ENCODE measurements around the gene VWA3A.
A peak's percentile ranks its signal among the peaks of the same experiment; 100 is the strongest.
"Not testable (repeated sequence)": the region's sequence is repeated elsewhere in the genome, so short reads cannot be mapped to it uniquely, and the experiment has no call there.

Gene VWA3A

DNA sequence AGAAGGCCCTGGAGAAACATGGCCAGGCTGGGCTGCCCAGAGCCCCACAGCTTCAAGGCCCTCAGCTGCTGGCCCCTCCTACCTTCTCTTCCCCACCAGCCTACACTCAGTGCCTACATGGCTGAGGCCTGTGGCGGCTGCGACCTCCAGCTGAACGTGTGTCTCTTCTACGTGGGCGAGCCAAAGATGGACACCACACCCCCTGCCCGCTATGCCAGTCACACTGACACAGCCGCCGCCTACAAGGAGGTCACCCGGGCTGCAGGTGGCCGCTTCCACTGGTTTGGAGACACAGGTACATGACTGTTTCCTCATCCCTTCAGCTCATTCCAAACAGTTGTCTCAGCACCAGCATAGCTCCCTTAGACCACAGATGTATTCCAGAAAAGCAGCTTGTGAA, 40.5 kb downstream of the VWA3A start:
- no peak for DNase-seq (ENCODE audit: low spot score)

DNA sequence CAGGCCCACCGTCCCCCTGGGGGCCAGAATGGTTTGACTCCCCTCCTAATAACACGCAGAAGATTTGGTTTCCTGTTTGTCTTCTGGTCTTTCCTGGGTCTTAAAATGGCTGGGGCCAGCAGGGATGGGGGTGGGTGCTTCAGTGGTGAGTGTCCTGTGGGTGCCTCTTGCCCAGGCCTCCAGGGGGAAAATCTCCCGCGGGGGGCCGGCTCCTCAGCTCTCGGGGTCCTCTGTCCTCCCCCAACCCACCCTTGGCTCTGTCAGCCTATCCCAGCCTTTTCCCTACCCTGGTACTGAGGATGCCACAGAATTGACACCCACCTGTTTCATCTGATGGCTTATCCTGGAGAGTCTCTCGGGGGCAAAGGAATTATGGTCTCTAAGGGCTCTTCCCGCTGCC, 46.1 kb downstream of the VWA3A start:
- DNase-seq (ENCODE audit: low spot score): no peak

DNA sequence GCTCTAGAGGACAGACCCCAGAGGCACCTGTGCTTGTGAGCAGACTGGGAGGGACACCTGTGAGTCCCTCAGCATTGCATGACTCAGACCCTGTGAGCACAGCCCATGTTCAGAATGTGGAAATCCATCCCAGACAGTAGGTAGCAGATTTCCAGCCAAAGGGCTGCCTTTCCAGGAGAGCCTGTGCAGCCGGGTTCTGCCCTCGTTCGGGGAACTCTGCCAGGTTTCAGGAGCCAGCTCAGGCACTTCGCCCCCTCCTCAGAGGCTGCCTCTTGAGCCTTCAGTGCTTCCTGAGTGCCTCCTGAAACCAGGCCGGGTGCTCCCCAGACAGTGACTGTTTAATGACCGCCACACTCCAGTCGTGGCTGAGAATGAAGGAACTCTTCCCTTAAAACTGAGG, 46.7 kb downstream of the VWA3A start:
- DNase-seq (ENCODE audit: low spot score): no peak

DNA sequence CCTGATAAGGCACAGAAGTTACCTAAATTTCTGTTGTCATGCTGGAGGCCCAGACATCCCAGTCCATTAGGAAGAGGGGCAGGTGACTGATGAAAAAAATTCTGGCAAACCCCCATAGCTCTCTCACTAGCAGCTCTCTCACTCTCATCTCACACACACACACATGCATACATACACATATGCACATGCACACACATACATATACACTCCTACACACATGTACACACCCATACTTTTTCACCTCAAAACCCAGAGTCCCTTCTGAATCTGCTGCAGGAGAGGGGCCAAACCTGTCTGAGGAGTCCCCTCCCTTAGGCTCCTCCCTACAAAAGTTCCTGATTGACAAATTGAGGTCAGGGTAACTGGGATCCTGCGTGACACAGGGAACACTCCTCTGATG, 47.4 kb downstream of the VWA3A start:
- DNase-seq (ENCODE audit: low spot score): no peak

DNA sequence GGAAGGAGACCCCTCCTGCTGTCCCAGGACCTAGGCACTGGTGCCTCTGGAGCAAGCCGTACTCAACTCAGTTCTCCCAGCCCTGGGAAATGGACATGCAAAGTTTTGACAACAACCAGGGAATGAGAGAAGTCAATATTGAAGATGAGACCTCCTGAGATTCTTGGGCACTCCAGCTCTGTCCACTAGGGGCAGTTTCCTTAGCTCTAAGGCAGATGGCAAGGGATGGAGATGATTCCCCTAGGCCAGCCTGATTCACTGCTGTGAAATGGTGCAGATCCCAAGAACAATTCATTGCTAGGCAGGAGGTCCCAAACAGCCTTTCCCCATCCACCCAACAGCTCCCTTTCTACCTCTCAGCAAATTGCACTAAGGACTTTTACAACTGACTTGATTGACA, 49.4 kb downstream of the VWA3A start:
- peak; percentile 37 for DNase-seq (ENCODE audit: low spot score)

DNA sequence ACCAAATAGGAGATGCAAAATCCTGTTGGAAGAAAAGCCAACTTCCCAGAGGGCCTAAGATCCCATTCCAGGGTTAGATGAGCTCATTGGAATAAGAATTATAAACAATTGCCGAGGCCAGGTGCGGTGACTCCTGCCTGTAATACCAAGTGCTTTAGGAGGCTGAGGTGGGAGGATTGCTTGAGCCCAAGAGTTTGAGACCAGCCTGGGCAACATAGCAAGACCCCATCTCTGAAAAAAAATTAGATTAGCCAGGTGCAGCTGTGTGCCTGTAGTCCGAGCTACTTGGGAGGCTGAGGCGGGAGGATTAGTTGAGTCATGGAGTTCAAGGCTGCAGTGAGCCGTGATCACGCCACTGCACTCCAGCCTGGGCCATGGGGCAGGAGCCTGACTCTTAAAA, 52.2 kb downstream of the VWA3A start:
- no peak for DNase-seq (ENCODE audit: low spot score)

DNA sequence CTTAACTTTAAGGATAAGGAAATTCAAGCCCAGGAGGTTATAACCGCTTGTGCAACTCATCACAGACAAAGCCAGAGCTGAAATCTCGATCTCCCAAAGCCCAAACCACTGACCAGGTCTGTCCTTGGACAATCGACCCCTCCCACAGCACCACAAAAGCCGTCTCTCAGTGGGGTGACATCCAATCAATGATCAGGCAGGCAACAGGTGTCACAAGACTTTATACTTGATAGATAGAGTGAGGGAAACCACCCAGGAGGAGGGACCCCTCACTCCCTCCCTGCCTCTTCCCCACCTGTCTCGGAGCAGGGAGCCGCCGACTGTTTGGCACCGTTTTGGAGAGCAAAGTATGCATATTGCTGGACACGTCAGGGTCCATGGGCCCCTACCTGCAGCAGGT, 55.5 kb downstream of the VWA3A start:
- DNase-seq (ENCODE audit: low spot score): no peak

DNA sequence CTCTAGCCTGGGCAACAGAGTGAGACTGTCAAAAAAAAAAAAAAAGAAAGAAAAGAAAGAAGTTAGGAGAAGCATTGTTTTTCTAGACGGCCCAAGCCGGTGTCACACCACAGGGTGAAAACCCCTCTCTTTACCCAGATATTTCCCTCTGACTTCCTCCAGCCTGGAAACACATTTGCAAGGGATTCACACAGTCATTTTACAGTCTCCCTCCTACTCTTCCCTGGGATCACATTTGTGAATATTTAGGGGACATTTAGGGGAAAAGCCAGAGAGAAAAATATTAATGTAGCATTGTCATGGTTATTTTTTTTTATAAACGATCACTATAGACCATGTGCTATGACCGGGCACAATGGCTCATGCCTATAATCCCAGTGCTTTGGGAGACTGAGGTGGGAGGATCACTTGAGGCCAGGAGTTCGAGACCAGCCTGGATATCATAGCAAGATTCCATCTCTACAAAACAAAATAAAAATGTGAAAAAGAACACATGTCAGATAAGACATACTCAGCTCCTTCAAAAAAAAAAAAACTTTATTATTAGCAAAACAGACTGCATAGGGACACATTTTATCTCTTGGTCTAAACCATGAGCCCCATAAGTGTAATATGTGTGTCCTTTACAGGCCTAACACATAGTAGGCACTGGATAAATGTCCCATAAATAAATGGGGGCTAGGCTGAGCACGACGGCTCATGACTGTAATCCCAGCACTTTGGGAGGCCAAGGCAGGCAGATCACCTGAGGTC, 59.1 kb downstream of the VWA3A start:
- DNase-seq (ENCODE audit: low spot score): no peak

DNA sequence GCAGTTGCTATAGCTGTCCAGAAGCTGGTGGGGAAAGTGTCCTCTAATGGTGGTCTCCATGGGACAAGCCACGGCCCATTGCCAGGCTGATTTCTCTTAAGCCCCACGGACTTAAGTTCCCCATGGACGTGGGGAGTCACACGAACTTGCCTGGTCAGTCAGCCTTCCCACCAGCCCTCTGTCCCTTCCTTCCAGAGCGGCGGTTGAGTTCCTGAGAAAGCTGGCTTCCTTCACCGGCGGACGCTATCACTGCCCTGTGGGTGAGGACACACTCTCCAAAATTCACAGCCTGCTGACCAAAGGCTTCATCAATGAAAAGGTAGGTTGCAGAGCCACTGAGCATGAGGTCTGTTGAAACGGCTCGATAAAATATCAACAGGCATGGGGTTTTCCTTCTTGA, 60.0 kb downstream of the VWA3A start:
- DNase-seq (ENCODE audit: low spot score): no peak

DNA sequence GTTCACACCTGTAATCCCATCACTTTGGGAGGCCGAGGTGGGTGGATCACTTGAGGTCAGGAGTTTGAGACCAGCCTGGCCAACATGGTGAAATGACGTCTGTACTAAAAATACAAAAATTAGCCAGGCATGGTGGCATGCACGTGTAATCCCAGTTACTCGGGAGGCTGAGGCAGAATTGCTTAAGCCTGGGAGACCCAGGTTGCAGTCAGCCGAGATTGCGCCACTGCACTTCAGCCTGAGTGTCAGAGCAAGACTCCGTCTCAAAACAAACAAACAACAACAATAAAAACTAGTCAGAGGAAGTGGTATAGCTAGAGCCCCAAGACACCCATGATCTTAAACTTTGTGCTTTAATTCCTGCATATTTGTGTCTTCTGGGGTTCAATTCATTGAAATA, 60.7 kb downstream of the VWA3A start:
- not testable (repeated sequence) for DNase-seq (ENCODE audit: low spot score)

DNA sequence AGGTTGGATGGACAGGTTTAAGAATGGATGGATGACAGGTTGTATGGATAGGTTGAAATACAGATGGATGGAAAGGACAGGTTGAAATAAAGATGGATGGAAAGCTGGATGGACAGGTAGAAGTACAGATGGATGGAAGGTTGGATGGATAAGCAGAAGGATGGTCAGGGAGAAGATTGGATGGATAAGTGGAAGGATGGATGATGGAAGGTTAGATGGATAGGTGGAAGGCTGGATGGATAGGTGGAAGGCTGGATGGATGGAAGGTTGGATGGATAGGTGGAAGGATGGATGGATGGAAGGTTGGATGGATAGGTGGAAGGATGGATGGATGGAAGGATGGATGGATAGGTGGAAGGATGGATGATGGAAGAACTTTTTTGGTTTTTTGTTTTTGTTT, 69.1 kb downstream of the VWA3A start:
- no peak for DNase-seq (ENCODE audit: low spot score)

DNA sequence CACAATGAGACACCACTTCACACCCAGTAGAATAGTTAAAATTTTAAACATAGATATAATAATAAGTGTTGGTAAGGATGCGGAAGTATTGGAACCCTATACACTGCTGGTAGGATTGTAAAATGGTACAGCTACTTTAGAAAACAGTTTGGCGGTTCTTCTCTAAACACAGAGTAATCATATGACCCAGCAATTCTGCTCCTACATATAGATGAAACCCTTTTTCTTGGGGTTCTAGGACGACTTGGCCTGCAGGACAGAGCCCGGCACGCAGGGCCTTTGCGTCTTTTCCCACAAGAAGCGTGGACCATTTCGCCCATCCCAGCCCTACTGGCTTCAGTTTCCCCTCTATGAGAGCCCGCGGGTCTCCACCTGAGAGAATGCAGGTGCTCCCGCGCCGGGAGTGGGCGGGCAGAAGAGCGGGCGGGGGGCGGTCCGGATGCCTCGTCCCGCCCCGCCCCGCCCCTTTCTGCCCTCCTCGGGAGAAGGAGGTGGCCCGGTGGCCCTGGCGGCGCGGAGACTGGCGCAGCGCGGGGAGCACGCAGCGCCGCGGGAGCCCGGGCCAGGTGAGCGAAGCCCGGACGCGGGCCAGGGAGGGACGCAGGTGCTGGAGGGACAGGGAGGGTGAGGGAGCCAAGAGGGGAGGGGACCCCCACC, 69.8 kb downstream of the VWA3A start, which contains the start of gene SDR42E2:
TSS of gene SDR42E2 (plus strand) at position 508 of the 657 bp plus-strand sequence. CDS start 3,077 bp downstream, outside the sequence.
- no peak for DNase-seq (ENCODE audit: low spot score)

DNA sequence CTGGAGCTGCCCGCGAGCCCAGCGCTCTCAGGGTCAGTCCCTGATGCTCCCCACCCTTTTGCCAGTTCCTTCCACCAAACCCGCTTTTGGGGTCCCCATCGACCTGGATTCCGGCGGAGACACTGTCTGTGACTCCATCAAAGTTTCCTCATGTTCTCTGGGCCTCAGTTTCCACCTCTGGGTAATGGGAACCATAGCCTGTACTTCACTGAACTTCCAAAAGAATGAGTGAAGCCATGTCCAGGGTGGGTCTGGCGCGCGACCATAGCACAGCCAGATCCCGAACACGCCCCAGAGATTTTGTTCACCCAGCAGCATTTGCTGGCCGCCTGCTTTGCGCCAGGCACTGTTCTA, 70.3 kb downstream of the VWA3A start:
- no peak for DNase-seq (ENCODE audit: low spot score)

DNA sequence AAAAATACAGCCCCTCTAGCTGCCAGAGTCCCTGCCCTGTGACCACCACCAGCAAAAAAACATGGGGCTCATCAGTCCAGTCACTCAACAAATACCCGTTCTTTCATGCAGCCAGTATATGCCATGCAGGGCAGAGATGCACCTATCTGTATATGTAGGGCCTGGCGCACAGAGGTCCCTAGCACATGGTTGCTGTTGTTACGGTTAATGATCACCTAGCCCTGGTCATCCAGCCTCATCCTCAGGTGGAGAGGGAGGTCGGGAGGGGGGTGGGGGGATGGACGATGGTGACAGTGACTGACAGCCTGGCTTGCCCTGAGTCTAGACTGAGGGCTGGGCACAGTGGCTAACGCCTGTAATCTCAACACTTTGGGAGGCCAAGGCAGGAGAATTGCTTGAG, 71.5 kb downstream of the VWA3A start:
- DNase-seq (ENCODE audit: low spot score): no peak

DNA sequence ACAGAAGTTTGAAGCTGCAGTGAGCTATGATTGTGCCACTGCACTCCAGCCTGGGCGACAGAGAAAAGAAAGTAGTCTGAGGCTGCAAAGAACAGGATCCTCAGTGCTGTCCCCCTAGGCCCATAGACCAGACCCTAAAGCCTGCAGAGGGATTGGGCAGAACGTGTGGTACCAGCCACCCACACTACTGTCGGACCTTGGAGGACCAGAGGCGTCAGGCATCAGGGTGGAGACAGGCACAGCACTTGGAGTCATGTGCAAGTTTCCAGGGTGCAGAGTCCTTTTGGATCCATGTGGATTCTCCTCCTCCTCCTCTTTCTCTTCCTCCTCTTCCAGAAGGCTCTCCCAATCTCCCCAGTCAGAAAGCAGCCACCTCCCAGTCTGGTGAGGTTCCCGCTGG, 72.1 kb downstream of the VWA3A start:
- DNase-seq (ENCODE audit: low spot score): no peak

DNA sequence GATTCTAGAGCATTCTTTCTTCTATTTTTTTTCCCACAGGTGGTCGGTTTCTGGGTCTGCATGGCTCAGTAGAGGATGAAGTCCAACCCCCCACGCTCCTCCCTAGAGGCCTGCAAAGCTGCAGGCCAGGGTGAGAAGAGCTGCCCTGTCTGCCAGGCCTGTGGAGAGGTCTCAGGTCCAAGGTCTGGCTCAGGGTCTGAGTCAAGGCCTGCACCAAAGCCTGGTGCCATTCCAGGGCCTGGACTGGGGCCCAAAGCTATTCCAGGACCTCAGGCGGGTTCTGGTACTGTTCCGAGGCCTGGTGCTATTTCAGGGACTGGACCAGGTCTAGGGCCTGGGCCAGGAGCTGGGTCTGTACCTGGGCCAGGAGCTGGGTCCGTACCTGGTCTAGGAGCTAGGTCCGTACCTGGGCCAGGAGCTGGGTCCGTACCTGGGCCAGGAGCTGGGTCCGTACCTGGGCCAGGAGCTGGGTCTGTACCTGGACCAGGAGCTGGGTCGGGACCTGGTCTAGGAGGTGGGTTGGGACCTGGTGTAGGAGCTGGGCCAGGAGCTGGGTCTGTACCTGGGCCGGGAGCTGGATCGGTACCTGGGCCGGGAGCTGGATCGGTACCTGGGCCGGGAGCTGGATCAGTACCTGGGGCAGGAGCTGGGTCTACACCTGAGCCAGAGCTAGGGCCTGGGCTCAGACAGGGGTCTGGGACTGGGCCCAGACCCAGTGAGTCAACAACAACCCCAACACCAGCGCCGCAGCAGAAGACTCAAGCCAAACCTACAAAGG, 73.4 kb downstream of the VWA3A start:
- DNase-seq (ENCODE audit: low spot score): no peak

DNA sequence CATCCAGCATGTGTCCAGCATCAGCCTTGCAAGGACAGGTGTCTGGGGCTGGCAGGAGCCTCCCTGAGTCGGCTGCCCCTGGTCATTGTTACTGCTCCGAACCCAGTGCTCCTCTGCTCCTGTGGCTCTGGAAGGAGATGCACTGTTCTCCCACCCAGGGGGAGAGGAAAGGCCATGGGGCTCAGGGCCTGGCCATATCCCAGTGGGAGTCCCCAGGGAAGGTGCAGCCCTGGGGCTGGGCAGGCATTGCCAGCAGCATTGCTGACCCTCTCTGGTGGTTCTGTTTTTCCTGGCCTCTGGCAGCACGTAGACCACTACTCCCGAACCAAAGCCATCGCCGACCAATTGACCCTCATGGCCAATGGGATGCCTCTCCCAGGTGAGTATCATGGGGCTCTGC, 79.6 kb downstream of the VWA3A start:
- DNase-seq (ENCODE audit: low spot score): no peak

DNA sequence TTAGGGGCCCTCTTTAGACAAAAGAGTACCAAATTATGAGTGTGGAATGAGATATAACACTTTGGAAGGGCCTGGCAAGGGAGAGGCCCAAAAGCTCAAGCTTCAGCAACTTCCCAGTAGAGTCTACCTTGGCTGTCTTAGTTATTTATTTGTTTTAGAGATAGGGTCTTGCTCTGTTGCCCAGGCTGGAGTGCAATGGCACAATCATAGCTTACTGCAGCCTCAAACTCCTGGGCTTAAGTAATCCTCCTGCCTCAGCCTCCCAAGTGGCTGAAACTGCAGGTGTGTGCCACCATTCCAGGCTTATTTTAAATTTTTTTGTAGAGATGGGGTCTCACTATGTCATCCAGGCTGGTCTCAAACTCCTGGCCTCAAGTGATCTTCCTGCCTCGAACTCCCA, 80.3 kb downstream of the VWA3A start:
- DNase-seq (ENCODE audit: low spot score): not testable (repeated sequence)

DNA sequence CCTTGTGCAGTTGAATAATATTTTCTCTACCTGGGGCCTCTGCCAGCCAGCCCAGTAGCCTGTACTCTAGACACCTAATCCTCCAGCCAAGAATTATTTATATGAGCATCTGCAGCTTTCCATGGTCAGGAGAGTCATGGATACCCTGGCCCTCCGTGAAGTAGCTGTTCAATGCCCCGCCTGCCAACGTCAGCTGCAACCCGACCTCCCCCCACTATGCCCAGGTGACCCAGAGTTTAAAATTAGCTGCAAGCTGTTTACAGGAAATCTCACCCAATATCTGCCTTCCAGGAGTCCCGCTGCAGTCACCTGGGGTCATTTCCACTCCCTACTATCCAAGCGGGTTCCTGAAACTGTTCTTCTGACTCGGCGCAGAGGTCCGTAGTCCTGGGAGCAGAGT, 82.3 kb downstream of the VWA3A start:
- no peak for DNase-seq (ENCODE audit: low spot score)

DNA sequence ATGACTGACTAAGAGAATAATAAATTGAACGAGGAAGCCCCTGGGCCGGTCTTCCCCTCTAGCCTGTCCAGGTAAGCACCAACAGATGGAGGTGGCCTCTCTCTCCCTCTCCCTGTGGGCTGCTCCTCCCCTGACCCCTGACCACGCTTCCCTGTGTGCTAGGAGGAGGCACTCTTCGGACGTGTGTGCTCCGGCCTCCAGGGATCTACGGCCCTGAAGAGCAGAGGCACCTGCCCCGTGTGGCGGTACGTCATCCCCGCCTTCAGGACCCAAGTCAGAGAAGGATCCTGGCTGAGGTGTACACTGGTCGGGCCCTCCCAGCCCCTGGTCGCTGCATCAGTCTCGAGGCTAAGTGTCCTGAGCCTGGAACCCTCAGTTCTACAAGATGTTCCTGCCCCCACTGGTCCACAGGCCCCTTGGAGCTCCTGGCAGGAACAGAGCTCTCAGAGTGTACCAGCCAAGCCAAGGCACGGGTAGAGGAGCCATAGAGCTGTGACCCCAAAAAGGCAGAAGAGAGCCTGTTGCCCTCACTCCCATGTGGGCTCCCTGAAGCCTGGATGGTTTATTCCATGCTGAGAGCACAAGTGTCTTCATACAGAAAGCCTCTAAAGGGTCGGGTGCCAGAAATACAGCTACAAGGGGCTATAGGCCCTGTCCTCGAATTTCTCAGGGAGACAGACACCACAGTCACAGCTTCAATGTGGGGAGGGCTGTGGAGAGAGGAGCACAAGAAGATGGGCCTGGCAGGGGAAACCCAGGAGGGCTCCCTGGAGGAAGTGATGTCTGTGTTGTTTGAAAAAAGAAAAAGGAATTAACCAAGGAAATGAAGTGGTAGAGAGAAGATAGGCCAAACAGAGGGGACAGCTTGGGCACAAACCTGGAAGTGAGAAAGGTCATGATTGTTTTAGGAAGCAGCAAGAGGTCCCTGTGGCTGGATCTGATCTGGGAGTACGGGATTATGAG, 85.9 kb downstream of the VWA3A start:
- no peak for DNase-seq (ENCODE audit: low spot score)

DNA sequence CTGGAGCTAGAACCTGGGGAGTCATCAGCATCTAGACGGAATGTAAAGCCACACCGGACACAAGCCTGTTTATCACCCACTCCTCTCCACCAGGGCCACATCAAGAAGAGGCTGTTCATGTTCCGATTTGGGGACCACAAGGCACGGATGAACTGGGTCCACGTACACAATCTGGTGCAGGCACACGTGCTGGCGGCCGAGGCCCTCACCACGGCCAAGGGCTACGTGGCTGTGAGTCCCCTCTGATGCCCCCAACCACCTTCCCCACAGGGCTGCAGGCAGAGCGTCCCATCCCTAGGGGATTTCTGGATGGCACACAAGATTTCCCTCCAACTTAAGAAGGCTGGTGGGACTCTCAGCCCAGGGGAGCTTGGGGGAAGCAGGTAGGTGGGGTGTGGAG, 89.1 kb downstream of the VWA3A start:
- no peak for DNase-seq (ENCODE audit: low spot score)

DNA sequence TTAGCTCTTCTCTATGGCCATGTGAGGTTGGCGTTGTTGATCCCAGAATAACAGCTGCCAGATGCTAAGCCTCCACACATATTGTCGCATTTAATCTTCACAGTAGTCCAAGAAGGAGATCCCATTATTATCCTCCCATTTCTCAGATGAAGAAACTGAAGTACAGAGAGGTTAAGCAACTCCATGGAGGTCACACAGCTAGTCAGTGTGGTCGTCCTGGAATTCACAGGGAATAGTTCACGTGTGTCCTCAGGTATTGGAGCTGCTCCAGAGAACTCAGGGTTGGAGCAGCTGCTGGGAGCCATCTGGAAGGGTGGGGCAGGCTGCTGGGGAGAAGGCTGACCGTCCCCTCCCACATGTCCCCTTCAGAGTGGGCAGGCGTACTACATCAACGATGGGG, 89.5 kb downstream of the VWA3A start:
- DNase-seq (ENCODE audit: low spot score): no peak

All from RKO (cell line).